ENCODE results near the gene LYSMD1.
"Not testable (repeated sequence)": the region's sequence is repeated elsewhere in the genome, so short reads cannot be mapped to it uniquely, and the experiment has no call there.

The LYSMD1 gene, protein sequence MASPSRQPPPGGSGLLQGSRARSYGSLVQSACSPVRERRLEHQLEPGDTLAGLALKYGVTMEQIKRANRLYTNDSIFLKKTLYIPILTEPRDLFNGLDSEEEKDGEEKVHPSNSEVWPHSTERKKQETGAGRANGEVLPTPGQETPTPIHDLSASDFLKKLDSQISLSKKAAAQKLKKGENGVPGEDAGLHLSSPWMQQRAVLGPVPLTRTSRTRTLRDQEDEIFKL

DNA sequence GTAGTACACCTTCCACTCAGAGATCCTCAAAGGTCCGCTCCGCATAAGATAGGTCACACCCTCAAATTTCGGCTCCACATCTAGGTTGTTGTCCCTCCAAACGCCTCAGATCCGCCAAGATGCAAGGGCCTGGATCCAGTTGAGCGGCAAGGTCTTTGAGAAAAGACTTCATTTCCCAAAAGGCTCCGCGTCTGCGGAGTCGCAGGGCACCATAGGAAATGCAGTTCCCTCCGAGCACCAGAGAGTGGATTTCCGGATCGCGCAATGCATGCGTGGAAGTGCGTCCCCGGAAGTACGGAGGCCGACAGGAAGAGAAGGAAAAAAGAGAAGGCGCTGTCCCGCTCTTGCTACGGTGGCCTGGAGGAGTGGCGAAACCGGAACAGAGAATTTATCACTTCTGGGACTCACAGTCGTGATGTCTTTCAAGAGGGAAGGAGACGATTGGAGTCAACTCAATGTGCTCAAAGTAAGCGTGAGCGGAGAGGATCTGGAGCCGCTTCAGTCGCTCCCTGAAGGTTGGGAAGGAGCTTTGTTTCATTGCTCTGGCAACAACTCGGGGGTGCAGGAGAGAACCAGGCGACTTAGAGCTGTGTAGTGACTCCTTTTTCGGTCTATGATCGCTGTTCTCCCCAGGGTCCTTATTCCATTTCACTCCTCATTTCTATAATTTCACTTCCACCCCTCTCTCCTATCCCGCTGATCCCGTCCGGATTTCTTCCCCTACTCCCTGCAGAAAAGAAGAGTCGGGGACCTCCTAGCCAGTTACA lies at the start of gene LYSMD1, which contains the start of gene SCNM1:
TSS of gene LYSMD1 (minus strand) at position 165 of the 767 bp plus-strand sequence. CDS start 644 bp downstream, outside the sequence.
TSS of gene SCNM1 (plus strand) at position 407 of the 767 bp plus-strand sequence. CDS start at position 416, 9 bp downstream.
- peak; percentile 90 for DNase-seq

- no peak for DNase-seq
Observed at GRCh38 chr1:151213560-151213959, 47.9 kb upstream of the LYSMD1 start.

GRCh38 chr1:151211972-151212705 lies 46.4 kb upstream of the LYSMD1 start:
- no peak for DNase-seq

DNA sequence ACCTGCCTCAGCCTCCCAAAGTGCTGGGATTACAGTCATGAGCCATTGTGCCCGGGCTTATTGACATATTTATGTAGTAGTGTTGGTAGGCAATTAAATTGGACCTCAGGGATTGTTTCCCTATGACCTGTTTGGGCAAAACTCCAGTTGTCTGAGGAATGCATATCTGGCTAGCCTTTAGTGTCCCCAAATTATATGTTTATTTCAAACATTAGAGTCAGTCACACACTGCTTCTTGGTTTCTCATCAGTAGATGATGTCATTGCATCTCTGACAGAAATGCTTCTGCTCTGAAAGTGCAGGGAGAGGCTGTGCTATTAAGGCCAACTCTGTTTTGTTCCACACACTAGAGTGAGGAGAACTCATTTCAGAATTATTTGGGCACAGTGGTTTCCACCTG lies 45.1 kb upstream of the LYSMD1 start:
- DNase-seq: no peak

GRCh38 chr1:151205381-151205965 lies 39.8 kb upstream of the LYSMD1 start:
- not testable (repeated sequence) for DNase-seq

GRCh38 chr1:151199873-151200581 lies 34.3 kb upstream of the LYSMD1 start:
- DNase-seq: no peak

DNA sequence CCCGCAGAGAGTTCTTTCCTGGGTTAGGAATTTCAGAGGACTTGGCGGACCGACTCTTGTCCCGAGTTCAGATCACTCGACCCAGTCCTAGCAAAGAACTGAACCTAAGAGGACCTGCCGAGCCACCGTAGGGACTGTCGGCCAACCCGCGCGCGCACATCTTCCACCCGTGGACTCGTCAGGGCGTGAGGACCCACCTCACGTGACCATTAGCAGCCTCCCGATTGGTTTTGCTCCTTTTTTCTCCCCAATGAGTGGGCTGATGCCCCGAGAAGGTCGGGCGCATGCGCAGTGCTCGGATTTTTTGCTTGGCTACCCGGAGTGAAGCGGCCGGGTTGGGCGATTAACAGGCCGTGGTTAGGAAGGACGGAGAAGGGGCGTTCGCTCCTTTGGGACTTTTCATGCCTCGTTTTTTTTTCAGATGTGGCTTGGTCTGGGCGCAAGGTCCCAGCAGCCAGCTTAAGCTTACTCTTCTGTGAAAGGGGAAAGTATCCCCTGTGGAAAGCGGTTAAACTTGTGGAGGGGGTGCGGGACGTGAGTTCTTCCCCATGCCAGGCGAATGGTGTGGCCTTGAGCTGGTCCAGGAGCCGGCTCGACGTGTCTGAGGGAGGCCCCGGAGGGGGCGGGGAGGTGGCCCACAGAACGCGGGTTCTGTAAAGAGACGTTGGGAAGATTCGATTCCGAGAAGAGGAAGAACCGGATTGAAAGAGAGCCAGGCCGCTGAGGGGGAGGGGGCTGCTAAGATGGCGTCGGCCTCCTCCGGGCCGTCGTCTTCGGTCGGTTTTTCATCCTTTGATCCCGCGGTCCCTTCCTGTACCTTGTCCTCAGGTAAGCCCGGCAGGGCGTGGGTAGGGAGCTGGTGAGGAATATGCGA lies 32.8 kb upstream of the LYSMD1 start, which contains the start of gene PIP5K1A:
TSS of gene PIP5K1A (plus strand) at position 299 of the 874 bp plus-strand sequence. CDS start at position 744, 445 bp downstream.
- peak; percentile 99 for DNase-seq

GRCh38 chr1:151197863-151198253 lies 32.2 kb upstream of the LYSMD1 start:
- DNase-seq: no peak

DNA sequence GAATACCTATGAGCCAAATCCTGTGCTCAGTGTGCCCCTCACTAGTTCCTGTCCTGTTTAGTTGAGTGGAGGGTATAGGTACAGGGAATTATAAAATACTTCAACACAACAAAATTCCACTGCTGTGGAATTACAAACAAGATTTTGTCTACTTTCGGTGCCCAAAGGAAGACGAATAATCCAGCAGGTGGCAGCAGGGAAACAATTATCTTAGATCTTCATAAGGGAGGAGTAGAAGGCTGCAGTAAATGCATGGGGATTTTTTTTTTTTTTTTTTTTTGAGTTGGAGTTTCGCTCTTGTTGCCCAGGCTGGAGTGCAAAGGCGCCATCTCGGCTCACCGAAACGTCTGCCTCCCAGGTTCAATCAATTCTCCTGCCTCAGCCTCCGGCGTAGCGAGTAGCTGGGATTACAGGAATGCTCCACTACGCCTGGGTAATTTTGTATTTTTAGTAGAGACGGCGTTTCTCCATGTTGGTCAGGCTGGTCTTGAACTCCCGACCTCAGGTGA lies 30.6 kb upstream of the LYSMD1 start:
- DNase-seq: peak; percentile 25

- not testable (repeated sequence) for DNase-seq
Observed at GRCh38 chr1:151194894-151195594, 29.3 kb upstream of the LYSMD1 start.

GRCh38 chr1:151193856-151194255 lies 28.2 kb upstream of the LYSMD1 start:
- no peak for DNase-seq

GRCh38 chr1:151193304-151193703 lies 27.6 kb upstream of the LYSMD1 start:
- no peak for DNase-seq

GRCh38 chr1:151192047-151192446 lies 26.3 kb upstream of the LYSMD1 start:
- DNase-seq: no peak

DNA sequence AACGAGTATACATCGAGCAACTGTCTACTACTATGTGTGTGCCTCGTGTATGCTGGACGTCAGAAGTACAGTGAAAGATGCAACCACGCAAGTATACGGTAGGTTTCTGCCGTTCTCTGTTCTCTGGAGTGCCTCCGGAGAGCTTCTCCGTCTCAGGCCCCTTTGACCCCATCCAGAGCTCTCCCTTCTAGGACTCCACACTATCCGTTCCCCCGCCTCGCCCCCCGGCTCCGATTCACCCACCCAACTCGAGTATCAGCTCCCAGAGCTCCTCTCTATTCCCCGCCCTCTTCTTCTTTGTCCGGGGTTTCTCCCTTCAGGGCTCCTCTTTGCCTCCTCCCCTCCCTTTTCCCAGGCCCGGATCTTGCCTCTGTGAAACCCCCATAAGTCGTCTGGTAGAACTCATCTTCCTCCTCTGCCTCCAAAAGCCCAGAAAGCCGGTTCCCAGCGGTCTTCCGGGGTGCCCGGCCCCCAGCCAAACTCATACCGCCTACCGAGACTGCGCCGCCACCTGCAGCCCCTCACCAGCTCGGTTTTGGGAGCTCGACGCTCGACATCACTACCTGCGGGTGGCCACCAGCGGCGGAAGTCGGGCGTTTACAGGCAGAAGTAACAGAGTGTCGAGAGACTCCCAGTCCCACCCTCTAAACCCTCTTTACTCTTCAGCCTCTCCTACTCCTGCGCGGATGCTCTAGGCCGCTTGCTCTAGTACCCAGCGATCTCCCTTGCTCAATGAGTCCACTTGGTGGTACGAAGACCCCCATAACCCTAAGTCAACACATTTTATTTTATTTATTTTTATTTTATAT lies 24.1 kb upstream of the LYSMD1 start, which contains the start of gene VPS72:
TSS of gene VPS72 (minus strand) at position 561 of the 809 bp plus-strand sequence. CDS start at position 485, 76 bp downstream.
- peak; percentile 79 for DNase-seq

GRCh38 chr1:151188667-151189066 lies 23.0 kb upstream of the LYSMD1 start:
- DNase-seq: not testable (repeated sequence)

- no peak for DNase-seq
Observed at GRCh38 chr1:151187205-151187604, 21.5 kb upstream of the LYSMD1 start.

DNA sequence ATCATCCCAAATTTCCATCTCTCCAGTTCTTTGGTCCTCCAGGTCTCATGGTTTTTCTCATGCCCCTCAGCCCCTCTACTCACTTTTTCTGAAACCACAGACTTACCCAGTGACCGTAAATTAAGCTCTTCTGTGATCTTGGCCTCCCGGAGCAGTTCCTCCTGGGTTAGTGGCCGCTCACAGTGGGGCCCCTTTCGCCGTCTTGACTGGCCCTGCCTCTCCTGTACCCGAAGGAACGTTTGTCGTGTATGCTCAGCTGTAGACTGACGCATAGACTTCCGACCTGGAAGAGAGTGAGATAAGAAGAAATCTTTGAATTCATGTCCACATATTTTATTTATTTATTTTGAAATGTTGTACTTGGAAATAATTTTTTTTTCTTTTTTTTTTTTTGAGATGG lies 18.5 kb upstream of the LYSMD1 start:
- no peak for DNase-seq

DNA sequence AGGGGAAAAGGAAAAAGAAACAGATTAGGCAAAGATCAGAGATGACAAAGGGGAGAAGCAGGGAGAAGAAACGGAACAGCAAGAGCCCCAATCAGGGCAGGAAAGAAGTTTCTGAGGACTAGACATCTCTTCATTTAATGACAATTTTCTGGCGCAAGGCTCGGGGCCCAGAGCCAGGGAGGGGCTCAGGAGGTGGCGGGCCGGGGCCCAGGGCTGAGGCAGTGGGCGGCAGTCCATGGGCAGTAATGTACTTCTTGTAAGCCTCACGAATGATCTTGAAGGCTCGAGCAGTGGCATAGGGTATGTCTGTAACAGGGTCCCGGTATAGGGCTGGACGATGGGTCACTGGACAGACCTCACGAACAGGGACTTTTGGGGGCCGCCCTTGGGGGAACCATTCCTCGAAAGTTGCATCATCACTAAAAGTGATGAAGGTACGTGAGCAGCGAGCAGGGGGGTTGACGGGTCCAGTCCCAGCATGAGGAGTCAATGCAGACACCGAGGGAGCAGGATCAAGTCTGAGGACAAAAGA lies 10.9 kb upstream of the LYSMD1 start:
- DNase-seq: no peak

DNA sequence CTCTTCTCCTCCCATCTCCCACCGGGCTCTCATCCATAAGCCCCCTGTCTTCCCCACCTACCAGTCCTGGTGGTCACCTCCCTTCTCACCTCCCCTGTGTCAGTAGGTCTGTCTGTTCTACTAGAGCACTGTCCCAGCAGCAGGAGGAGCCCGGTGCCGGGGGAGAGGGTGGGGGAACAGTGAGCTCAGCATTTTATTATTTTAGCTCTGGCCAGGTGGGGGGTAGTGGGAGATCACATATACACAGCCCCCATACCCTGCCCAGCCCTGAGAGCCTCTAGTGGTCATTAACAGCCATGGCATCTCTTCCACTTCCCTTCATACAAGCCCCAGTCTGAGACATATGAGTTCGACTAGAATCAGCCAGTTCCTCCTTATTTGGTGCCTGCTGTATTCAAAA lies 10.2 kb upstream of the LYSMD1 start, which contains the start of gene TMOD4:
TSS of gene TMOD4 (minus strand) at position 119 of the 400 bp plus-strand sequence. CDS start 1,106 bp downstream, outside the sequence.
- DNase-seq: no peak
